HepG2 (cell line): ENCODE results near the gene SEC14L5. TPM values are rescaled to one million over a fixed set of nuclear protein-coding genes. Genes with fewer than 3 reads are reported as not detected.
A peak's percentile ranks its signal among the peaks of the same experiment; 100 is the strongest.

Experiments used
- EP300 ChIP-seq, 3 experiments: sonication (generic) in 1 of 3; formaldehyde crosslinking in 1 of 3; IDR thresholded peaks; 2 replicates each; pipeline versions ENCODE4 v1.5.1 to v1.6.1; 2011 to 2020; ENCODE audit warnings: low read depth in 2 of 3, low read length in 2 of 3, borderline replicate concordance in 1 of 3, improper control_type of control experiment in 1 of 3, mild to moderate bottlenecking in 1 of 3, missing genetic modification reagents in 1 of 3, moderate library complexity in 1 of 3
- FOXJ3 ChIP-seq: sonication (generic); formaldehyde crosslinking; IDR thresholded peaks from 2 replicates; pipeline ENCODE4 v1.4.0; 2020; ENCODE audit warnings: missing genetic modification reagents, mild to moderate bottlenecking, borderline replicate concordance
- PHF5A ChIP-seq: IDR thresholded peaks from one replicate; pipeline ENCODE4 v1.6.1; 2018; ENCODE audit warnings: low read depth, missing genetic modification reagents; ENCODE audit not compliant: unreplicated experiment
- RFXAP ChIP-seq: sonication (generic); formaldehyde crosslinking; IDR thresholded peaks from 2 replicates; pipeline ENCODE4 v1.4.0; 2020; ENCODE audit warnings: missing genetic modification reagents, borderline replicate concordance
- SYNCRIP ChIP-seq: fragments of 200-400 bp; formaldehyde crosslinking; IDR thresholded peaks from 2 replicates; pipeline ENCODE4 v1.6.1; 2018; ENCODE audit warnings: mild to moderate bottlenecking, low read depth, low read length; ENCODE audit not compliant: insufficient read depth
- ZNF44 ChIP-seq: sonication (generic); formaldehyde crosslinking; IDR thresholded peaks from 2 replicates; pipeline ENCODE4 v1.5.1; 2020; ENCODE audit warnings: mild to moderate bottlenecking, missing genetic modification reagents
- ZNF468 ChIP-seq: sonication (generic); formaldehyde crosslinking; IDR thresholded peaks from 2 replicates; pipeline ENCODE4 v1.8.0; 2022; ENCODE audit warnings: mild to moderate bottlenecking, moderate library complexity, missing genetic modification reagents
- polyA plus RNA-seq, 8 experiments: library from polyadenylated mRNA; depleted of rRNA in 3 of 8; stranded (reverse) in 7 of 8; unstranded in 1 of 8; fragments of >200 nt; fragmentation: Illumina TruSeq in 4 of 8; extraction: Trizol in 4 of 8; gene quantifications; 2 replicates each; pipeline versions ENCODE4 v1.2.1 to v1.2.3, GENCODE V29; 2011 to 2016; ENCODE audit warnings: low read depth in 4 of 8, missing spikeins in 1 of 8, mixed read lengths in 1 of 8; ENCODE audit not compliant: insufficient read depth in 1 of 8
- total RNA-seq, 5 experiments: library from RNA; depleted of rRNA; stranded (reverse); fragments of >200 nt; fragmentation: Illumina TruSeq; extraction: Trizol; gene quantifications; 2 replicates each; pipeline ENCODE4 v1.2.3, GENCODE V29; 2016; ENCODE audit warnings: low read depth in 1 of 5
- TF ChIP-seq, protein P1 (sequence below): sonication (generic); formaldehyde crosslinking; IDR thresholded peaks from 2 replicates; pipeline ENCODE4 v1.4.0; 2020; ENCODE audit warnings: low read depth, missing genetic modification reagents
- TF ChIP-seq, protein P2 (sequence below): sonication (generic); formaldehyde crosslinking; conservative IDR thresholded peaks from 2 replicates; pipeline ENCODE4 v1.4.0; 2020; ENCODE audit warnings: missing genetic modification reagents
- TF ChIP-seq, protein P3 (sequence below): sonication (generic); formaldehyde crosslinking; IDR thresholded peaks from 2 replicates; pipeline ENCODE4 v1.5.1; 2020; ENCODE audit warnings: mild to moderate bottlenecking, missing genetic modification reagents, borderline replicate concordance
- TF ChIP-seq, protein P4 (sequence below): sonication (generic); formaldehyde crosslinking; IDR thresholded peaks from 2 replicates; pipeline ENCODE4 v1.4.0; 2020; ENCODE audit warnings: mild to moderate bottlenecking, low read depth, missing genetic modification reagents
- TF ChIP-seq, protein P5 (sequence below): sonication (generic); formaldehyde crosslinking; IDR thresholded peaks from 2 replicates; pipeline ENCODE4 v1.5.0; 2020; ENCODE audit warnings: missing genetic modification reagents
- TF ChIP-seq, protein P6 (sequence below): sonication (generic); formaldehyde crosslinking; IDR thresholded peaks from 2 replicates; pipeline ENCODE4 v1.5.0; 2020; ENCODE audit warnings: missing genetic modification reagents, mild to moderate bottlenecking, borderline replicate concordance

The SEC14L5 gene
- total and polyA plus RNA-seq, 2 of the 13 experiments (the other 11 are each of a cell fraction or from before 2014, with no cell fraction given) = 0.40 to 0.42 TPM

DNA sequence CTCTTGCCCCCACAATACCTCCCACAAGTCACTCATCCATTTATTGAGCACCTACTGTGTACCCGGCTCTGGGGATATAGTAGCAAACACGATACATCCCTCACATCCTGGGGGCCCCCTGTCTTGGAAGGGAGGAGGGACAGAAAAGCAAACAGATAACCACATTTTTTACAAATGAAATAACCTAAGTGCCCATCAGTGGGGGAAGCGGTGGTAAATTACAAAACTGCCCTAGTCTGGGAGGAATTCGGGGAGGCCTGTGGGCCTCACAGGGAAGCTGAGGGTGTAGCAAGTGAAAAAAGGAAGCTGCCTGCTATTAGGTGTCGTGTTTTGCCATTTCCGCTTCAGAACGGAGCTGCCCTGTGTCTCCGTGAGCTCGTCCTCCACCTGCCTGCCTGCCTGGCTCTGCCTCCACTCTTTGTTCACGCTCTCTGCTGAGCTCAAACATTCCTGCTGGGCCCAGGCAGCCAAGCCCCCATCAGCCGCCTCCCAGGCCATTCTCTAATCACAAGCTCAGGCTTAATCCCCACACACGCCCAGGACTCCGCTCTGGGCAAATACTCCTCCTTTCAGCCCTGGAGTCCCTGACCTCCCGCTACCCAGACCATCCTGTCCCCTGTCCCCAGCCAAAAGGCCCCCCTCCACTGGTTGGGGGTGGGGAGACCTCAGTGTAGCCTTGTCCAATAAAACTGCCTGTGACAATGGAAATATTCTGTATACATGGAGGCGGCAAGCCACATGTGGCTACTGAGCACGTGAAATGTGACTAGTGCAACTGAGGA lies 10.2 kb upstream of the SEC14L5 start (continued):
- TF ChIP-seq, protein P1, sequence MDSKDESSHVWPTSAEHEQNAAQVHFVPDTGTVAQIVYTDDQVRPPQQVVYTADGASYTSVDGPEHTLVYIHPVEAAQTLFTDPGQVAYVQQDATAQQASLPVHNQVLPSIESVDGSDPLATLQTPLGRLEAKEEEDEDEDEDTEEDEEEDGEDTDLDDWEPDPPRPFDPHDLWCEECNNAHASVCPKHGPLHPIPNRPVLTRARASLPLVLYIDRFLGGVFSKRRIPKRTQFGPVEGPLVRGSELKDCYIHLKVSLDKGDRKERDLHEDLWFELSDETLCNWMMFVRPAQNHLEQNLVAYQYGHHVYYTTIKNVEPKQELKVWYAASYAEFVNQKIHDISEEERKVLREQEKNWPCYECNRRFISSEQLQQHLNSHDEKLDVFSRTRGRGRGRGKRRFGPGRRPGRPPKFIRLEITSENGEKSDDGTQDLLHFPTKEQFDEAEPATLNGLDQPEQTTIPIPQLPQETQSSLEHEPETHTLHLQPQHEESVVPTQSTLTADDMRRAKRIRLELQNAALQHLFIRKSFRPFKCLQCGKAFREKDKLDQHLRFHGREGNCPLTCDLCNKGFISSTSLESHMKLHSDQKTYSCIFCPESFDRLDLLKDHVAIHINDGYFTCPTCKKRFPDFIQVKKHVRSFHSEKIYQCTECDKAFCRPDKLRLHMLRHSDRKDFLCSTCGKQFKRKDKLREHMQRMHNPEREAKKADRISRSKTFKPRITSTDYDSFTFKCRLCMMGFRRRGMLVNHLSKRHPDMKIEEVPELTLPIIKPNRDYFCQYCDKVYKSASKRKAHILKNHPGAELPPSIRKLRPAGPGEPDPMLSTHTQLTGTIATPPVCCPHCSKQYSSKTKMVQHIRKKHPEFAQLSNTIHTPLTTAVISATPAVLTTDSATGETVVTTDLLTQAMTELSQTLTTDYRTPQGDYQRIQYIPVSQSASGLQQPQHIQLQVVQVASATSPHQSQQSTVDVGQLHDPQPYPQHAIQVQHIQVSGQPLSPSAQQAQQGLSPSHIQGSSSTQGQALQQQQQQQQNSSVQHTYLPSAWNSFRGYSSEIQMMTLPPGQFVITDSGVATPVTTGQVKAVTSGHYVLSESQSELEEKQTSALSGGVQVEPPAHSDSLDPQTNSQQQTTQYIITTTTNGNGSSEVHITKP (CRISPR knock-in tag) = no peak; the same call in 1 of the 2 replicates
- TF ChIP-seq, protein P2, sequence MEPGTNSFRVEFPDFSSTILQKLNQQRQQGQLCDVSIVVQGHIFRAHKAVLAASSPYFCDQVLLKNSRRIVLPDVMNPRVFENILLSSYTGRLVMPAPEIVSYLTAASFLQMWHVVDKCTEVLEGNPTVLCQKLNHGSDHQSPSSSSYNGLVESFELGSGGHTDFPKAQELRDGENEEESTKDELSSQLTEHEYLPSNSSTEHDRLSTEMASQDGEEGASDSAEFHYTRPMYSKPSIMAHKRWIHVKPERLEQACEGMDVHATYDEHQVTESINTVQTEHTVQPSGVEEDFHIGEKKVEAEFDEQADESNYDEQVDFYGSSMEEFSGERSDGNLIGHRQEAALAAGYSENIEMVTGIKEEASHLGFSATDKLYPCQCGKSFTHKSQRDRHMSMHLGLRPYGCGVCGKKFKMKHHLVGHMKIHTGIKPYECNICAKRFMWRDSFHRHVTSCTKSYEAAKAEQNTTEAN (CRISPR knock-in tag) = no peak
- TF ChIP-seq PHF5A (CRISPR knock-in tag) = no peak
- TF ChIP-seq, protein P3, sequence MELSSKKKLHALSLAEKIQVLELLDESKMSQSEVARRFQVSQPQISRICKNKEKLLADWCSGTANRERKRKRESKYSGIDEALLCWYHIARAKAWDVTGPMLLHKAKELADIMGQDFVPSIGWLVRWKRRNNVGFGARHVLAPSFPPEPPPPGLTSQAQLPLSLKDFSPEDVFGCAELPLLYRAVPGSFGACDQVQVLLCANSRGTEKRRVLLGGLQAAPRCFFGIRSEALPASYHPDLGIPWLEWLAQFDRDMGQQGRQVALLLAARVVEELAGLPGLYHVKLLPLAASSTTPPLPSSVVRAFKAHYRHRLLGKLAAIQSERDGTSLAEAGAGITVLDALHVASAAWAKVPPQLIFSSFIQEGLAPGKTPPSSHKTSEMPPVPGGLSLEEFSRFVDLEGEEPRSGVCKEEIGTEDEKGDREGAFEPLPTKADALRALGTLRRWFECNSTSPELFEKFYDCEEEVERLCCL (CRISPR knock-in tag) = no peak
- no peak for TF ChIP-seq ZNF44
- TF ChIP-seq ZNF468 (CRISPR knock-in tag) = no peak
- TF ChIP-seq RFXAP = no peak; the same call in 1 of the 2 replicates
- TF ChIP-seq, protein P4, sequence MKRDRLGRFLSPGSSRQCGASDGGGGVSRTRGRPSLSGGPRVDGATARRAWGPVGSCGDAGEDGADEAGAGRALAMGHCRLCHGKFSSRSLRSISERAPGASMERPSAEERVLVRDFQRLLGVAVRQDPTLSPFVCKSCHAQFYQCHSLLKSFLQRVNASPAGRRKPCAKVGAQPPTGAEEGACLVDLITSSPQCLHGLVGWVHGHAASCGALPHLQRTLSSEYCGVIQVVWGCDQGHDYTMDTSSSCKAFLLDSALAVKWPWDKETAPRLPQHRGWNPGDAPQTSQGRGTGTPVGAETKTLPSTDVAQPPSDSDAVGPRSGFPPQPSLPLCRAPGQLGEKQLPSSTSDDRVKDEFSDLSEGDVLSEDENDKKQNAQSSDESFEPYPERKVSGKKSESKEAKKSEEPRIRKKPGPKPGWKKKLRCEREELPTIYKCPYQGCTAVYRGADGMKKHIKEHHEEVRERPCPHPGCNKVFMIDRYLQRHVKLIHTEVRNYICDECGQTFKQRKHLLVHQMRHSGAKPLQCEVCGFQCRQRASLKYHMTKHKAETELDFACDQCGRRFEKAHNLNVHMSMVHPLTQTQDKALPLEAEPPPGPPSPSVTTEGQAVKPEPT (CRISPR knock-in tag) = no peak
- no peak for TF ChIP-seq SYNCRIP
- peak in 1 of 2 experiments; percentile 8; a peak in 2 of 4 replicates for TF ChIP-seq EP300 (IDR thresholded peaks at IDR 0.05; ENCODE audit: low read depth in 2 of 2, low read length in 2 of 2)
- TF ChIP-seq EP300 (CRISPR knock-in tag; IDR thresholded peaks at IDR 0.05; ENCODE audit: borderline replicate concordance) = no peak
- TF ChIP-seq FOXJ3 (CRISPR knock-in tag) = no peak
- TF ChIP-seq, protein P5, sequence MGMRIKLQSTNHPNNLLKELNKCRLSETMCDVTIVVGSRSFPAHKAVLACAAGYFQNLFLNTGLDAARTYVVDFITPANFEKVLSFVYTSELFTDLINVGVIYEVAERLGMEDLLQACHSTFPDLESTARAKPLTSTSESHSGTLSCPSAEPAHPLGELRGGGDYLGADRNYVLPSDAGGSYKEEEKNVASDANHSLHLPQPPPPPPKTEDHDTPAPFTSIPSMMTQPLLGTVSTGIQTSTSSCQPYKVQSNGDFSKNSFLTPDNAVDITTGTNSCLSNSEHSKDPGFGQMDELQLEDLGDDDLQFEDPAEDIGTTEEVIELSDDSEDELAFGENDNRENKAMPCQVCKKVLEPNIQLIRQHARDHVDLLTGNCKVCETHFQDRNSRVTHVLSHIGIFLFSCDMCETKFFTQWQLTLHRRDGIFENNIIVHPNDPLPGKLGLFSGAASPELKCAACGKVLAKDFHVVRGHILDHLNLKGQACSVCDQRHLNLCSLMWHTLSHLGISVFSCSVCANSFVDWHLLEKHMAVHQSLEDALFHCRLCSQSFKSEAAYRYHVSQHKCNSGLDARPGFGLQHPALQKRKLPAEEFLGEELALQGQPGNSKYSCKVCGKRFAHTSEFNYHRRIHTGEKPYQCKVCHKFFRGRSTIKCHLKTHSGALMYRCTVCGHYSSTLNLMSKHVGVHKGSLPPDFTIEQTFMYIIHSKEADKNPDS = no peak
- TF ChIP-seq, protein P6, sequence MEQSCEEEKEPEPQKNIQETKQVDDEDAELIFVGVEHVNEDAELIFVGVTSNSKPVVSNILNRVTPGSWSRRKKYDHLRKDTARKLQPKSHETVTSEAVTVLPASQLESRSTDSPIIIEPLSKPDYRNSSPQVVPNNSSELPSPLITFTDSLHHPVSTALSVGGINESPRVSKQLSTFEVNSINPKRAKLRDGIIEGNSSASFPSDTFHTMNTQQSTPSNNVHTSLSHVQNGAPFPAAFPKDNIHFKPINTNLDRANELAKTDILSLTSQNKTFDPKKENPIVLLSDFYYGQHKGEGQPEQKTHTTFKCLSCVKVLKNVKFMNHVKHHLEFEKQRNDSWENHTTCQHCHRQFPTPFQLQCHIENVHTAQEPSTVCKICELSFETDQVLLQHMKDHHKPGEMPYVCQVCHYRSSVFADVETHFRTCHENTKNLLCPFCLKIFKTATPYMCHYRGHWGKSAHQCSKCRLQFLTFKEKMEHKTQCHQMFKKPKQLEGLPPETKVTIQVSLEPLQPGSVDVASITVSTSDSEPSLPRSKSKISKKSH (CRISPR knock-in tag) = no peak
